ENCODE results near the gene CHAF1A.

- no peak for TF ChIP-seq CTCF (conservative IDR thresholded peaks at IDR 0.05; ENCODE audit: low read length)
- TF ChIP-seq EZH2phosphoT487 (IDR thresholded peaks at IDR 0.05; ENCODE audit: borderline replicate concordance) = no peak
These were observed 12.3 kb upstream of the CHAF1A start for GRCh38 chr19:4390017-4390566.
